ENCODE data around the gene KMT2C.
"Not testable (repeated sequence)": the region's sequence is repeated elsewhere in the genome, so short reads cannot be mapped to it uniquely, and the experiment has no call there.

KMT2C gene

DNA sequence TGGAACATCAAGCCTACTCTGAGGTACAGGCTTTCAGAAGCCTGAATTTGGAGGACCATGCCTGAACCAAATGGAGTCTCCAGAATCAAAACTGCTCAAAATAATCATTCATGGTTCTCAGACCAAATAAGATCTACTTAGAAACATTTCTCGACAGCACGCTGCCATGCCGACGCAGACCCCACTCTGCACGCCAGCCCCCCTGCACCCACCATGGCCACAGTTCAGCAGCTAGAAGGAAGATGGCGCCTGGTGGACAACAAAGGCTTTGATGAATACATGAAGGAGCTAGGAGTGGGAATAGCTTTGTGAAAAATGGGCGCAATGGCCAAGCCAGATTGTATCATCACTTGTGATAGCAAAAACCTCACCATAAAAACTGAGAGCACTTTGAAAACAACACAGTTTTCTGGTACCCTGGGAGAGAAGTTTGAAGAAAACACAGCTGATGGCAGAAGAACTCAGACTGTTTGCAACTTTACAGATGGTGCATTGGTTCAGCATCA lies 6.6 kb upstream of the KMT2C start:
- FAIRE-seq = no peak
- DNase-seq (ENCODE audit: low spot score) = no peak

DNA sequence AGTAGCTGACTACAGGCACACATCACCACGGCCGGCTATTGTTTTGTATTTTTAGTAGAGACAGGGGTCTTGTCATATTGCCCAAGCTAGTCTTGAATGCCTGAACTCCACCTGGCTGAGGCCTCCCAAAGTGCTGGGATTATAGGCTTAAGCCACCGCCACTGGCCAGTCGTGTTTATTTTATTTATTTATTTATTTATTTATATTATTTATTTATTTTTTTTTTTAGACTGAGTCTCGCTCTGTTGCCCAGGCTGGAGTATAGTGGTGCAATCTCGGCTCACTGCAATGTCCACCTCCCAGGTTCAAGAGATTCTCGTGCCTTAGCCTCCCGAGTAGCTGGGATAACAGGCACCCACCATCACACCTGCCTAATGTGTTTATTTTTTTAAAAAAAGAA lies 6.0 kb upstream of the KMT2C start:
- DNase-seq (ENCODE audit: low spot score); FAIRE-seq: not testable (repeated sequence)

DNA sequence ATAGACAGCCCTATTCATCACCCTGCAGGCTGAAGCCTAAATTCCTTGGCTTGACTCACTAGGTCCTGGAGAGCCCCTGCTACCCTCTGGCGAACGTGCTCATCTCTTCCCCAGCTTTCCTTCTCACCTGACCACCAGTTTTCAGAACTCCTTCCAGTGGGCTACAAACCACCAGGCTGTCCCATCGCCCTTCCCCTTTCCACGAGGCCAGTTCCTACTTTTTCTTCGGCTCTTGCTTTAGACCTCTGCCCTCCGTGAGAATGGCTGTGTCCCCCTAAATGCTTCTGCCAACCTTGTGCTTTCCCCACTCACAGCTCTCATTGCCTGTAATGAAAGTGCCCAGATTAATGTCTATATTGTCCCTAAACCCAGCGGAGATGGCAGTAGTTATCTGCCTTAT lies 5.4 kb upstream of the KMT2C start:
- not testable (repeated sequence) for FAIRE-seq; DNase-seq (ENCODE audit: low spot score)

DNA sequence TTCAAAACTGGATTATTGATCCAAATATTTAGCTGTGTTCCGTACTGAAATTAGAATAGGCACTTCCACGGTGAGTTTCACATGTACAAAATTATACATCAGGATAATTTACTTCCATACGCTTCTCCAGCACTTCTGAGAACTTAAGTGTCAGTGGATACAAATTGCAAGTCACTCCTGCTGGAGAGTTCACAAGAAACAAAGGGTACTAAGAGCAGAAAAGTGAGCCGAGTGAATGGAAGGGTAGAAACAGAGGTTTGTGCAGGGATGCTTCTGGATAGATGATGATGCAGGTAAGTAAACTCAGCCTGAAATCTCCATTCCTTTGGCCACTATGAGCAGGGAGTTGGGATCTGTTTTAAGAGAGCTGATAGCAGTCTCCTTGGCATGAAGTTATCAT lies 2.2 kb upstream of the KMT2C start:
- not testable (repeated sequence) for FAIRE-seq; DNase-seq (ENCODE audit: low spot score)

DNA sequence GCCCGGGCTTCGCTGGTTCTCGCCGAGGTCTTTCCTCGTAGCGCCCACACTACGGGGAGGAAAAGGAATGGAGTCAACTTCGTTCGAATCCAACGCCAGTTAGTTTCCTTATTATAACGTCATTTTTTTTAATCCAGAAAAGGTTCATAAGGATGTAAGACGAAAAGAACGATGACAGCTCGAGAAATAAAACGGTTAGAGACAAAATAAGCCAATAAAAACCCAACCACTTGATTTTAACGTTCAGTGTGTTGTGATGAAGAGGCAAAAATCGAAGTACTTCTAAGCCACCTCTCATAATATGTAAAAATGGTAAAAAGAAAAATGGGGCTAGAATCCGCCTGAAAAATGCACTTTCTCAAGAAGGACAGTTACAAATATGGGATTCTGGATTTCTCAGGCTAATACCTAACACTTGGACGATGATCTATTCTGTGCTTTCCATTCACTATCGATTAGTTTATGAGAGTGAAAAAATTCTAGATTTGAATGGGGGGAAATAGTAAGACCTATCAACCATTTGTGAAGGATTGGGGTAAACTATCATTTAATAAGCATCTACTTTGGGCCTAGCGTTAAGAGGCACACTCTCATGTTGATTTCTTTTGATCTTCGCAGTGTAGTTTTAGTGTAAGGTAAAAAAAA lies 1.2 kb upstream of the KMT2C start:
- DNase-seq (ENCODE audit: low spot score) = not testable (repeated sequence)
- peak; percentile 49 for FAIRE-seq

DNA sequence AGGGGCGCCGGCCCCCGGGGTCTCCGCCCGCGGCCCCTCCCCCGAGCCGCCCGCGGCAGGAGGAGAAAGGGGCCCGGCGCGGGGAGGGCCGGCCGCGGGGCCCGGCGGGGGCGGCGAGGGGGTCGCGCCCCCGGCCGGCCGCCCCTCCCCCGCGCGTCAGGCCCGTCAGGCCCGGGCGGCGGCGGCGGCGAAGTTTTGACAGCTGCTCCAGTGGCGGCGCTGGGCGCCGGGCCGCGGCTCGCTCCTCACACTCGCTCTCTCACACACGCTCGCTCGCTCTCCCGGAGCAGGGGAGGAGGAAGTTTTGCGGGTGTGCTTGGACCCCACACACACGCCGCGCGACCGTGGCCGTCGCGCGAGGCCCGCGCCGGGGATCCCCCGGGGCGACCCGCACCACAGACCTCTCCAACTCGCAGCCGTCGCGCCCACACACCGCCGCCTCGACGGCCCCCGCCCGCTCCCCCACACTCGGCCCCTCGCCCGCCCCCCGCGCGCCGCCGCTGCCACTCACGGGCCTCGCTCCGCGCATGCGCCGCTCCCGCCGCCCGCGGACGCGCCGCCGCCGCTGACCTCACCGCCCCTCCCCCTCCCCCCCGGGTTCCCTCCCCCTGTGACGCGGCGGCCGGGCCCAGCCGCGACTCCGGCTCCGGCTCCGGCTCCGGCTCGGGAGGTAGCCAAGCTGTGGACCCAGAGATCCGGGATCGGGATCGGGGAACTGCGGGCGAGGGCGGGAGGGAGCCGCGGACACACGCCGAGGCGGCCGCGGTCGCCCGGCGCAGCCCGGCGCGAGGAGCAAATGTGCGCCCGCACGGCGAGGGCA lies 518 bp upstream of the KMT2C start:
- no peak for FAIRE-seq
- peak; percentile 83 for DNase-seq (ENCODE audit: low spot score)

DNA sequence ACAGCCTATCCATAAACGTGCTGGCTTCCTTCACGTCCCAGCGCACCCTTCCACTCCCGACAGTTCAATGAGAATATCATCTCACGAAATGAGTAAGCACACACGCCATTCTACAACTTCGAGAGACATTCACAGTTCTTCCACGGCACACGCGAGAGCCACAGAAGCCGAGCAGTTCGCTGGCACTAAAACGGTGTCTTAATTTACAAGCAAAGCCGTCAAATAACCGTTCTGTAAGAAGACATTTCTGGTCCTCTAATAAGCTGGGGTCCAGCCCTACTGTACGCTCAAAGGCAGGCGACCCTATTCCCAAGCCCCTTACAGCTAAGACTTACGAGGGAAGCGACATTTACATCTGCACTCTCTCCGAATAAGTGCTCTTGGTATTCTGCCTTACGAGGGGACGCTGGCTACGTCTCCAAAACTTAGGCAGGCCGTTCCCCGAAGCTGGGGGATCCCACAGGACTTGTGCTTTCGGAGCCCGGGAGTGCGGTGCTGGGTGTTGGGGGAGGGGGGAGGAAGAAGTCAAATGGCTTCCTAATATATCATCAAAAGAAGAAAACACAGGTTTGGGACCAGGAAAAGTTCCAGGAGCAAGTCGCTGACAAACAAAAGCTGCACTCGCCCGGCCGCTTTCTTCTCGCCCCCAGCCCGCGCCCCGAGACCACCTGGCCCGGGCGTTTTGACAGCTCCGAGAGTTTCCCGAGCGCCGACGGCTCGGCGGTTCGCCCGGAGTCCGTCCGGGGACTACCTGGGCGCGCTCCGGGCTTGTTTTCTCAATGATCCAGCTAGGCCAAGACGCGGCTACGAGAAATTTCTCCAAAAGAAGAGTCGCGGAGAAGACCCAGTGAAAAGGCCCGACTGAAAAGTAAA lies 1.1 kb downstream of the KMT2C start:
- peak; percentile 47 for DNase-seq (ENCODE audit: low spot score)
- FAIRE-seq = peak; percentile 38

DNA sequence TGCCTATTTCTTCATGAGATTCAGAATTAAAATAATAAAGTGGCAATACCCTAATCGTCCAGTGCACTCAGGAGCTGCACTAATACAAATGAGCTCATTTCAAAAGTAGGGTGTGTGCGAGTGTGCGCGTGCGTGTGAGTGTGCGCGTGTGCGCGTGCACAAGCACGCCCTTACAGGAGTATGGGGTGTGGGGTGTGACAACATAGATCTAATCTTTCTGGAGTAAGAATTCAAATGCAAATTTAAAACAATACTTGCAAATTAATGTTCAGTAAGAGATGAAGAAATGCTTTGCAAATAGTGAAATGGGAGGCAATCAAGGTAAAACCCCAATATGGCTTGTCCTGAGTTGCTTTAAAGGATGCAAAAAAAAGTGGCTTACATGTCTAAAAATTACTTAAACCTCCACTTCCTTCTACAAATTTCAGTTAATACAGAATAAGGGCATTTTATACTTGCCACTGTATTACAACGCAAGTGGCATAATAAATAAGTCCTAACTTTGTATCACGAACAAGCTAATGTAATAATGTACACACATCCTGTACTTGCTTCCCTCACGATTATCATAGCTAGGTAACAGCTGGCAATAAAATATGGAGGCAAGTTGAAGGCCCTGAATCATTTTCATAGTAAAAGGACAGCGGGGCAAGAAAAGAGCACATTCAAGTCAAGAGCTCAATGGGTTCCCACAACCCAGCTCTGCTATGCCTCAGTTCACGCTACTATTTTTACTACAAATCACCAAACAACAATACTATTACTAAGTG lies 1.9 kb downstream of the KMT2C start:
- FAIRE-seq = peak; percentile 87
- not testable (repeated sequence) for DNase-seq (ENCODE audit: low spot score)

DNA sequence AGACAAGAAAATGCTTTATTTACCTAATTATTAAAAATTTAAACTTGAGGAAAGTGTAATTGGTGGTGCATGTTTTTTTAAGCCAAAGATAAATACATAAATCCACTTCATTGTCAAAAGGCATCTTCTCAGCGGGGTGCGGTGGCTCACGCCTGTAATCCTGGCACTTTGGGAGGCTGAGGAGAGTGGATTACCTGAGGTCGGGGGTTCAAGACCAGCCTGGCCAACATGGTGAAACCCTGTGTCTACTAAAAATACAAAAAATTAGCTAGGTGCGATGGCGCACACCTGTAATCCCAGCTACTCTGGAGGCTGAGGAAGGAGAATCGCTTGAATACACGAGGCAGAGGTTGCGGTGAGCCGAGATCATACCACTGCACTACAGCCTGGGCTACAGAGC lies 3.1 kb downstream of the KMT2C start:
- DNase-seq (ENCODE audit: low spot score); FAIRE-seq: not testable (repeated sequence)

DNA sequence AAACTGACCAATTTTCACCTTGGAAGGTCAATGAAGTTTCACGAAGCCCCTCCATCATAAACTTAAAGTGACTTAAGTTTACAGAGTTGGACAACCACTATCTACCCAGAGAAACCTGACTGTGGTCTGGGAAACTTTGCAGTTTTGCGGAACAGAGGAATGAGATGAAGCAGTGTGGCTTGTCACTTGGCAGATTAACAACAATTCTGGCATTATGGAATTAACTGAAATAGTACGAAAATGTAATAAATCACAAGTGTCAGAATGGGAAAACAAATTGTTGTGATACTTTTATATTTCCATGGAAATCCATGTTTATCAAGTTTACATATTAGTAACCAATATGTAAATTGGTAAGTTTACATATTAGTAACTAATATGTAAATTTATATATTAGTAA lies 4.9 kb downstream of the KMT2C start:
- DNase-seq (ENCODE audit: low spot score) (no peak), FAIRE-seq (peak; percentile 21)

DNA sequence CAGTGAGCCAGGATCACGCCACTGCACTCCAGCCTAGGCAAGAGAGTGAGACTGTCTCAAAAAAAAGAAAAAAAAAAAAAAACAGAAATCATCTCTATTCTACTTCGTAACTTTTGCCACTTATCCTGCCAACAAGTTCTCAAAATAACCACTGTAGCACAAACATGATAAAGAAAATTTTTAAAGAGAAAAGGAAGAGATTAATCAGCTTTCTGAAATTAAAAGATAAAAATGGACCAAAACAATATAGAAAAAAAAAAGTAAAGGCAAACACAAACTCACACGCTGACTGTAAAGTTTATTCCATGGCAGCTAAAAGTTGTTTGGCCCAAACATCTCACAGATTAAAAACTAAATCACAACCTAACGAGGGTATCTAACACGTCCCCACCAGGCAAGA lies 5.7 kb downstream of the KMT2C start:
- DNase-seq (ENCODE audit: low spot score); FAIRE-seq: not testable (repeated sequence)

DNA sequence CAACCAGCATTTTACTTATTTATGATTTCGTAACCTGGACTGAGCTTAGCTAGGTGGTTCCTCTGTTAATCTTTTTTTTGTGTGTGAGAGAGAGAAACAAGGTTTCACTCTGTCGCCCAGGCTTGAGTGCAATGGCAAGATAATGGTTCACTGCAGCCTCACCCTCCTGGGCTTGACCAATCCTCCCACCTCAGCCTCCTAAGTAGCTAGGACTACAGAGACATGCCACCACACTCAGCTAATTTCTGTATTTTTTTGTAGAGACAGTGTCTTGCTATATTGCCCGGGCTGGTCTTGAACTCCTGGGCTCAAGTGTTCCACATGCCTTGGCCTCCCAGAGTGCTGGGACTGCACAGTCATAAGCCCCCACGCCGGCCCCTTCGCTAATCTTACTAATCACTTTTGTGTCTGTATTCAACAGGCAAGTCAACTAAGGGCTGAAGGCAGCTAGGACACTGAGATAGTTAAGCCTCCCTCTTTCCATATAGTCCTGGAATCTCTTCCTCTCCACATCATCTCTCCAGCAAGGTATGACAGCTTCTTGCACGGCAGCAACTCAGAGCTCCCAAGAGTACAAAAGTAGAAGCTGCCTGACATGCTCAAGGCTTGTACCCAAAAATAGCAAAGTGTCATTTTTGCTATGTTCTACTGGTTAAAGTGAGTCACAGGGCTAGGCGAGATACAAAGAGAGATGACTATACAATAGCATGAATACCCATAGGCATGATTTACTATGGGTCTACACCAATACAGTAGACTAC lies 11.3 kb downstream of the KMT2C start:
- FAIRE-seq = no peak
- no peak for DNase-seq (ENCODE audit: low spot score)

DNA sequence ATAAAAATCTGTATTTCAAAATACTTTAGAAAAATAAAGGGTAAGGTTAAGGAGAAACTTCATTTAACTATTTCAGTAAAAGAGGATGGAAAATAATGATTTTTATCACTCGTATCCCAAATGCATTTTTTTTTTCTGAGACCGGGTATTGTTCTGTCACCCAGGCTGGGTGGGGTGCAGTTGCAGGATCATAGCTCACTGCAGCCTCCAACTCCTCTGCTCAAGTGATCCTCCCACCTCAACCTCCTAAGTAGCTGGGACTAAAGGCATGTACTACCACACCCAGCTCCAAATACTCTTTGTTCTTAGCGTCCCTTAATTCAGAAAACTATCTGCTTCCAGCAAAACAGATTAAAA lies 11.8 kb downstream of the KMT2C start:
- no peak for FAIRE-seq
- DNase-seq (ENCODE audit: low spot score) = no peak

DNA sequence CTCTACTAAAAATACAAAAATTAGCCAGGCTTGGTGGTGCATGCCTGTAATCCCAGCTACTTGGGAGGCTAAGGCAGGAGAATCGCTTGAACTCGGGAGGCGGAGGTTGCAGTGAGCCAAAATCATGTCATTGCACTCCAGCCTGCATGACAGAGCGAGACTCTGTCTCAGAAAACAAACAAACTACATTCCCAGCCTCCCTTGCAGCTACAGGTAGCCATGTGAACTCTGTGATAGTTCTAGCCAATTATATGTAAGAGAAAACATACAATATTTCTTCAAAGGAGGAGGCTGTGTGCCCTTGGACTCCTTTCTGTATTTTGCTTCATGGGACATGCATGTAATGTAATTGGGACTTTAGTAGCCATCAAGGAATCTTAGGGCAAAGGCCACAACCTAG lies 12.6 kb downstream of the KMT2C start:
- not testable (repeated sequence) for FAIRE-seq; DNase-seq (ENCODE audit: low spot score)

DNA sequence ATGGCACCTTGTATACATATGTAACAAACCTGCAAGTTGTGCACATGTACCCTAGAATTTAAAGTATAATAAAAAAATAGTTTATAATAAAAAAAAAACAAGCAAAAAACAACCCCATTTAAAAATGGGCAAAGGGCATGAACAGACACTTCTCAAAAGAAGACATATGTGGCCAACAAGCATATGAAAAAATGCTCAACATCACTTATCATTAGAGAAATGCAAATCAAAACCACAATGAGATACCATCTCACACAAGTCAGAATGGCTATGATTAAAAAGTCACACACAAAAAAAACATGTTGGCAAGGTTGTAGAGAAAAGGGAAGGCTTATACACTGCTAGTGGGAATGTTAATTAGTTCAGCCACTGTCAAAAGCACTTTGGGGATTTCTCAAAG lies 14.9 kb downstream of the KMT2C start:
- not testable (repeated sequence) for DNase-seq (ENCODE audit: low spot score); FAIRE-seq

DNA sequence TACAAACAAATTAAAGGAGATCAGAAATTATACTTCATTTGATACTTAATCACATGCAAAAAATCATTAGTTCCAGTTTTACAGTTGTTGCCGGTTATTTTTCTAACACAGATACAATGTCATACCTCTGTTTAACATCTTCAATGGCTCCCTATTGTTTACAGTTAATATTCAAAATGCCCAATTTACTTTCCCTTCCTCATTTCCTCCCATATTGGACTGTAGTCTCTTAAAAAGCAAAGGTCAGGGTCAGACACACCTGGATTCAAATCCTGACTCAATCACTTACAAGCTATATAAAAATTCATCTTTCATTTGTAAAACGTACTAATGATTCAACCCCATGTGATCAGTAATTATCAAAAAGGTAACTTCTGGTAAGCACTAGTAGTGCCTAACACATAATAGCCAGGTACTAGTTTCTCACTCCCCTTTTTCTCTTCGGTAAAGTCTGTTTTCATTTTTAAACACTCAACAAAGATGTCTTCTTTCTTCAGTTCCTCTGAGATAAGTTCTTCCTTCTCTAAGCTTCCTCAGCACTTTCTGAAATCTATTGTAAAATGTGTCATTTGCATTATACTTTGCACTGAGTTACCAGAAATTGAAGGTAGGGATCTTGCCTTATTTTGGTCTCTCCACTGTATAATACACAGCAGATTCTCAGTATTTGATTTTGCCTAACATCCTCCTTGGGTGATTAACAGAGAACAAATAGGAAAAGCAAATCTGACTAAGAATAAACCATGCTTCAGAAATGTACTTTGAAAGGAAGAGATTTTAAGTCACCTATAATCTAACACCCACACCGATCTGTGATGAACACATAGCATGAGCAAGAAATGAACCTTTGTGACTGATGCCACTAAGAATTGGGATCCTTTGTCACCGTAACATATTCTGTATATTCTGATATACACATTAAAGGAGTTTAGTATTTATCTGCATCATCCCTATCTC lies 16.1 kb downstream of the KMT2C start:
- FAIRE-seq = no peak
- DNase-seq (ENCODE audit: low spot score) = no peak

DNA sequence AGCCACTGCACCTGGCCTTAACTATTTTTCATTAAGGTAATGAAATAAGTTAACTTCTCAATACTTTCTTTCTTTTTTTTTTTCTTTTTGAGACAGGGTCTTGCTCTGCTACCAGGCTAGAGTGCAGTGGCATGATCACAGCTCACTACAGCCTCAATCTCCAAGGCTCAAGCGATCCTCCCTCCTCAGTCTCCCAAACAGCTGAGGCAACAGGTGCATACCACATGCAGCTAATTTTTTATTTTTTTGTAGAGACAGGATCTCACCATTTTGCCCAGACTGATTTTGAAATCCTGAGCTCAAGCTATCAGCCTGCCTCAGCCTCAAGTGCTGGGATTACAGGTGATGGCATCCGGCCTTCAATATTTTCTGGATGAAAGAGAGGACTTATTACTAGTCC lies 21.0 kb downstream of the KMT2C start:
- no peak for FAIRE-seq
- DNase-seq (ENCODE audit: low spot score) = no peak

DNA sequence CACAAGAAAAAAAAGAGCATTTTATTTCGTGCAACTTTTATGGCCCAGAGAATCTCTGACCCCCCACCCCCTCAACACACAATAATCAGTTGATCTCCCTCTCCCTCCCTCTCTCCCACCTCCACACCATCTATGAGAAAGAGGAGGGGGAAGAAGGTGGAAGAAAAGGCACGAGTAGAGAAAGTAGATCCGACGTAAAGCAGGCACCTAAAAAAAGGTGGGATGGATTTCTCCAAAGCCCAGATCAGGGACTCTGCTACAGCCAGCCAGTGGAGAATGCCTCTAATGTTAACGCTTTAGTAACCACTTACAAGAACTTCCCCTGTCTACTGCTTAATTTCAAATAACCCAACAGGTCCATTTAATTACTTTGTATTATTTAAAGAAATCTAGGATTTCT lies 24.4 kb downstream of the KMT2C start:
- FAIRE-seq (no peak), DNase-seq (ENCODE audit: low spot score) (no peak)

DNA sequence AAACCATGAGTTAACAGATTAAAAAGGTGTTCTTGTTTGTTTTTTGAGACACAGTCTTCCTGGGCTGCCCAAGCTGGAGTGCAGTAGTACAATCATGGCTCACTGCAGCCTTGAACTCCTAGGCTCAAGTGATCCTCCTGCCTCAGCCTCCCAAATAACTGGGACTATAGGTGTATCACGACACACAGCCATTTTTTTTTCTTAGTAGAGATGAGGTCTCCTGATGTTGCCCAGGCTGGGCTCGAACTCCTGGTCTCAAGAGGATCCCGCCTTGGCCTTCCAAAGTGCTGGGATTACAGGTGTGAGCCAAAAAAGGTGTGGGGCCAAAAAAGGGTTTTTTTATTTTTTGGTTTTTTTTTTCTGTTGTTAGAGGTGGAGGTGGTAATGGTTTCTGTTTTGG lies 29.3 kb downstream of the KMT2C start:
- FAIRE-seq (no peak), DNase-seq (ENCODE audit: low spot score) (no peak)

Measured in RCC 7860 (cell line).